ENCODE measurements around the gene MAPK4. TPM values are rescaled to one million over a fixed set of nuclear protein-coding genes. Genes with fewer than 3 reads are reported as not detected.
"Not testable (repeated sequence)": the region's sequence is repeated elsewhere in the genome, so short reads cannot be mapped to it uniquely, and the experiment has no call there.

The MAPK4 gene
- total and polyA plus RNA-seq, 3 donors from 2014 or later, result 9.3 to 18.1 (median 13.3) TPM

DNA sequence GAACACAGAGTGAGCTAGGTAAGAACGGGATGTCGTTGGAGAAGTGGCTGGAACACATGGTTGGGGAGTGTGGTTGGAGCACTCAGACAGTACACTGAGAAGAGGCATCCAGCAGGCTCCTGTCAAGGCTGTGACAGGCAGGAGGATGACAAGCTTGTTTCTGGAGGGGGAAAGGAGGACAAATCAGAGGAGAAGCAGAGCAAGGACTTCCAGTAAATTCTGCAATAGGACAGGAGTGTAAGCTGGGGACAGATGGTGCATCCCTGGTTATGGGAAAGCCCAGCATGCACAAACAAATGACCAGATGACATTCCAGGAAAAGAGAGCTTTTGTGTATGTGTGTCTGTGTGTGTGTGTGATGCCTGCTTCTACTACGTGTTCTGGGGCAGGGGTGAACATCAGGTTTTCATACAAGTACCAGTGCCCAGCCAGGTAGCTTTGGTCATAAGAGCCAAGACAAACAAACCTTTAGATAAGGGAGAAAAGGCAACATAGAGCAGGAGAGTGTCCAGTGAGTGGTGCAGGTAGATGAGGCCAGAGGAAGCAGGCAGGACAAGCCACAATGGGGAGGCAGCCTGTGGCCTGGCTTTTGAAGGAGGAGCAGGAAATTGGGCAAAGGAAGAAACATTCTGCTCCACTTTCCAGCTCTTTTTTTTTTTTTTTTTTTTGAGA is 32.1 kb upstream of the MAPK4 start:
- H3K27ac ChIP-seq, result no peak overlapping the region
- TF ChIP-seq POLR2A (IDR thresholded peaks at IDR 0.05) (no peak), CTCF (IDR thresholded peaks at IDR 0.05) (no peak)
- H3K4me3 ChIP-seq, result no peak overlapping the region
- no peaks in the 10 kb centered on the region for H3K9me3 ChIP-seq
- 88 to 90% methylated on average over 3 of the region's 3 CpGs for WGBS, 2 donors
- no peaks in the 10 kb centered on the region for H3K36me3 ChIP-seq (ENCODE audit: low read depth, missing control alignments)
- peaks cover 6% of the 10 kb centered on the region for H3K4me1 ChIP-seq
- intact Hi-C loops (cut with DNase I; ENCODE audit: low total_unique reads), result no loop called here
- DNase-seq, result no peak
- H3K27me3 ChIP-seq, result no peaks in the 10 kb centered on the region

GRCh38 chr18:50528806-50529205 is 31.1 kb upstream of the MAPK4 start:
- TF ChIP-seq POLR2A (IDR thresholded peaks at IDR 0.05), result no peak
- TF ChIP-seq CTCF (IDR thresholded peaks at IDR 0.05), result no peak
- no peak overlapping the region for H3K27ac ChIP-seq
- no peak overlapping the region for H3K4me3 ChIP-seq
- no peak for DNase-seq
- 86 to 94% methylated on average over 5 of the region's 5 CpGs for WGBS, 2 donors
- H3K4me1 ChIP-seq, result peaks cover 1% of the 10 kb centered on the region
- H3K27me3 ChIP-seq, result no peaks in the 10 kb centered on the region
- H3K36me3 ChIP-seq (ENCODE audit: low read depth, missing control alignments), result no peaks in the 10 kb centered on the region
- no peaks in the 10 kb centered on the region for H3K9me3 ChIP-seq
- intact Hi-C loops (cut with DNase I; ENCODE audit: low total_unique reads), result no loop called here

- DNase-seq; H3K4me3 ChIP-seq; H3K36me3 ChIP-seq (ENCODE audit: low read depth, missing control alignments); H3K27me3 ChIP-seq; H3K4me1 ChIP-seq; H3K9me3 ChIP-seq; H3K27ac ChIP-seq; intact Hi-C loops (cut with DNase I; ENCODE audit: low total_unique reads): not testable (repeated sequence)
- WGBS, 2 donors, result 92 to 93% methylated on average over 2 of the region's 2 CpGs
These were observed 26.1 kb upstream of the MAPK4 start for GRCh38 chr18:50533822-50534221.

DNA sequence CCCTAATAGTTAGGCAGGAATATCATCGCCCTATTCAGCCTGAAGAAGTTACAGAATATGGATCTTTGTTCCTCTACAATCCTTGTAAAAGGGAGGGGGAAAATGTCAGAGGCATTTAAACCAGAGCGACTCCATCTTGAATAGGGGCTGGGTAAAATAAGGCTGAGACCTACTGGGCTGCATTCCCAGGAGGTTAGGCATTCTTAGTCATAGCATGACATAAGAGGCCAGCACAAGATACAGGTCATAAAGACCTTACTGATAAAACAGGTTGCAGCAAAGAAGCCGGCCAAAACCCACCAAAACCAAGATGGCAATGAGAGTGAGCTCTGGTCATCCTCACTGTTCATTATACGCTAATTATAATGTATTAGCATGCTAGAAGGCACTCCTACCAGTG is 15.4 kb upstream of the MAPK4 start:
- H3K27ac ChIP-seq; H3K27me3 ChIP-seq; intact Hi-C loops (cut with DNase I; ENCODE audit: low total_unique reads); H3K4me3 ChIP-seq; H3K4me1 ChIP-seq; H3K36me3 ChIP-seq (ENCODE audit: low read depth, missing control alignments); DNase-seq; H3K9me3 ChIP-seq: not testable (repeated sequence)
- 88 to 91% methylated on average over 4 of the region's 4 CpGs for WGBS, 2 donors

DNA sequence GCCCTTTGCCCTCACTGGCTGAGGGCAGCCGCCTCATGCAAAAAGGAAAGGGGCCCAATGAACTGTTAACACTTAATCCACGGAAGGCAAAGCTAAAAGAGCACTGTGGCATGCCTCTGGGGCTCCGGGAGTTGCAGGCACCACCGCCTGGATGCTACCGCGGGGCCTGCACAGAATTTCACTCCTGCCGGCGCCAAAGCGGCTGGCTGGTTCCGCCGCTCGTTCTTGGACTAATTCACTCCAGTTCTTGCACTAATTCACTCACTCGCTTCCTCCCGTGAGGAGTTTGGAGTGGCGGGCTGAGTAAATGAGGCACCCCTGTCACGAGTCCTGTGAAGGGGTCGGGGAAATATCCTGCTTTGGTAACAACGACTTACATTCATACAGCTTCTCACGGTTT is 14.0 kb upstream of the MAPK4 start:
- no peaks in the 10 kb centered on the region for H3K9me3 ChIP-seq
- H3K27me3 ChIP-seq, result no peaks in the 10 kb centered on the region
- no peaks in the 10 kb centered on the region for H3K36me3 ChIP-seq (ENCODE audit: low read depth, missing control alignments)
- H3K27ac ChIP-seq, result no peak overlapping the region
- TF ChIP-seq CTCF (IDR thresholded peaks at IDR 0.05) (no peak), POLR2A (IDR thresholded peaks at IDR 0.05) (no peak)
- 56 to 74% methylated on average over 19 of the region's 19 CpGs for WGBS, 2 donors
- intact Hi-C loops (cut with DNase I; ENCODE audit: low total_unique reads), result no loop called here
- H3K4me3 ChIP-seq, result no peak overlapping the region
- H3K4me1 ChIP-seq, result no peaks in the 10 kb centered on the region
- DNase-seq, result no peak

DNA sequence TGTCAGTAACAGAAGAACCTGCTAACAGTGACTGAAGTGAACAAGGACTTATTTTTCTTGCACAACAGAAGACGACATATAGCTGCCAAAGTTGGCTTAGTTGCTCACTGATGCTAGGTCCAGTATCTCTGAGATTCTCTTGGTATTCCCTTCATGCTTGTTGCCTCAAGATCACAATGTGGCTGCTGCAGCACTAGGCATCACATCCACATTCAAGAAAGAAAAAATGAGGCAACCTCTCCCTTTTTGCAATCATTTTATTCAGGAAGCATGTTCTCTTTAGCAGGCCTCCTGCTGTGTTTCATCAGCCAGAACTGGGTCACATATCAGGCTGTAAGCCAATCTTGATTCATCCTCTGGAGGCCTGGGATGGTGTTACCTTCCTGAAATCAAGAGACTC is 11.7 kb upstream of the MAPK4 start:
- no peak for TF ChIP-seq CTCF (IDR thresholded peaks at IDR 0.05)
- no peak for TF ChIP-seq POLR2A (IDR thresholded peaks at IDR 0.05)
- Histone ChIP-seq H3K9me3 (no peaks in the 10 kb centered on the region), H3K27me3 (no peaks in the 10 kb centered on the region), H3K27ac (no peak overlapping the region), H3K4me1 (no peaks in the 10 kb centered on the region), H3K36me3 (ENCODE audit: low read depth, missing control alignments) (no peaks in the 10 kb centered on the region), H3K4me3 (no peak overlapping the region)
- intact Hi-C loops (cut with DNase I; ENCODE audit: low total_unique reads), result no loop called here
- WGBS, 2 donors, result 69 to 89% methylated on average over 1 of the region's 1 CpG
- no peak for DNase-seq

DNA sequence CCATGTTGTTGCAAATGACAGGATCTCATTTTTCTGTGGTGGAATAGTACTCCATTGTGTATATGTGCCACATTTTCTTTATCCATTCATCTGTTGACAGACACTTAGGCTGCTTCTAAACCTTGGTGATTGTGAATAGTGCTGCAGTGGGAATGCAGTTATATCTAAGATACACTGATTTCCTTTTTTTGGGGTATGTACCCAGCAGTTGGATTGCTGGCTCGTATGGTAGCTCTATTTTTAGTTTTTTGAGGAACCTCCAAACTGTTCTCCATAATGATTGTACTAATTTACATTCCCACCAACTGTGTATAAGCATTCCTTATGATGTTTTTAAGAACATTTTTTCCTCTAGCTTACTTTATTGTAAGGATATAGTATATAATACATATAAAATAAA is 8.2 kb upstream of the MAPK4 start:
- H3K36me3 ChIP-seq (ENCODE audit: low read depth, missing control alignments); H3K9me3 ChIP-seq; H3K27ac ChIP-seq; DNase-seq; H3K4me1 ChIP-seq; H3K4me3 ChIP-seq; H3K27me3 ChIP-seq; intact Hi-C loops (cut with DNase I; ENCODE audit: low total_unique reads): not testable (repeated sequence)
- 55 to 63% methylated on average over 1 of the region's 1 CpG for WGBS, 2 donors

Measured in testis (tissue), 3 donors.